Mesenteric fat pad (tissue), 1 donor: ENCODE measurements around the gene CASP8. TPM values are rescaled to one million over a fixed set of nuclear protein-coding genes. Genes with fewer than 3 reads are reported as not detected.
"Not testable (repeated sequence)": the region's sequence is repeated elsewhere in the genome, so short reads cannot be mapped to it uniquely, and the experiment has no call there.

Experiments used
- DNase-seq: peaks from one replicate; pipeline ENCODE4 v3.0.0-alpha.2; 2020; ENCODE audit warnings: low spot score
- long read RNA-seq: library from polyadenylated mRNA; unstranded; transcript quantifications from one replicate; pipeline ENCODE4 v2.0.0, GENCODE V29; 2020
- total RNA-seq: library from RNA; stranded (reverse); fragmentation: NEBNext Ultra II Directional; extraction: Animal tissue kit (Norgen Biotek cat#: 25700); gene quantifications from one replicate; pipeline ENCODE4 v1.2.1, GENCODE V29; 2021
- donor health status: DM: yes; HTN: yes; CAD: no.

Gene CASP8
- 25.2 TPM for total RNA-seq
- long read RNA-seq, partial matches to known transcripts: 1 of 18 reads
- long read RNA-seq, other reads (novel, unspliced or antisense): 11 of 18 reads

DNA sequence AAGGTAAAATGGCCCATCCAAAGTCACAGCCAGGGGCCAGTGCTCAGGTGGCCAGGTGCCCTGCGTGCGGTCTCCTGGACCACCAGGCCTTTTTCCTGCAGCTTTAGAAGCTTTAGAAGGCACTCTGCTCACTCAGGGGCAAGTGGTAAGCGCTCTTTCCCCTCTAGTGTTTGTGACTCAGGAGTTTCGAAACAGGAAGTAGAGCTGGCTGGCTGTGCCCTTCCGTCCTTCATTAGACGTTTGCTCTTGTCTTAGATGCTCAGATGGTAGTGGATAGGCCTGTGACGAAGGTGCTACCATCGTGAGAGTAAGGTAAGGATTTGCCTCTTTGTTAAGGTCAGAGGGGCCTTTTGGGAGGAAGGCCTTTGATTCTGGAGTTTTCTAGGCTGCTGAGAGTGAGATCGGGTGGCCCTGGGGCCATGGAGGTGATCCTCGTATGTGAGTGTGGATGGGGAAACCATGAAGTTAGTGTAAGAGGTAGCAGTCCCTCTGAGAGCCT lies at the start of gene CASP8:
Gene CASP8 (plus strand): TSS at position 235 of the 499 bp plus-strand sequence. CDS start 5,951 bp downstream, outside the sequence.
- DNase-seq: no peak

DNA sequence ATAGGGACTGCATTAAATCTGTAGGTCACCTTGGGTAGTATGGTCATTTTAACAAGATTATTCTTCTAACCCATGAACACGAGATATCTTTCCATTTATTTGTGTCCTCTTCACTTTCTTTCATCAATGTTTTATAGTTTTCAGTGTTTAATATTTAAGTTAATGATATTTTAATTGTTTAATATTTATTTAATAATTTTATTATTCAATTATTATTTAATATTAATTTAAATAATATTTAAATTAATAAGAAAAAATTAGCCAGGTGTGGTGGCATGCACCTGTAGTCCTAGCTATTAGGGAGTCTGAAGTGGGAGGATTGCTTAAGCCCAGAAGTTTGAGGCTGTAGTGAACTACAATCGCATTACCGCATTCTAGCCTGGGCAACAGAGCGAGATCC lies 44.4 kb upstream of the CASP8 start:
- DNase-seq: no peak

DNA sequence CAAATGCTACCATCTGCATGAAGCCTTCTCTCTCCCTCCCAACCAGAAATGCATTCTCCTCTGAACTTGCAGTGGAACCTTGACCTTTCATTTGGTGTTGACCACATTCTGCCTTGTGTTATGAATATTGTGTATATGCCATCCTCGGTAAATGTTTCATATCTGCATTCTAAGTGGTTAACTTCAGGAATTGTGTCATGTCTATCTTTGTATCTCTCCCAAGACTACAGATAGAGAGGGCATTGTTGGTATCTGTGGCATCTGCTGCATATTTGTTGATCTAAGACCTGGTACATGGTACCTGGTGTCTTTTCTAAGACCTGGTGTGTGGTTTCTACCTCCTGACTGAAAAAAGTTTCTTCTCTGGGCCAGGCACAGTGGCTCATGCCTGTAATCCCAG lies 43.4 kb upstream of the CASP8 start:
- DNase-seq: no peak

DNA sequence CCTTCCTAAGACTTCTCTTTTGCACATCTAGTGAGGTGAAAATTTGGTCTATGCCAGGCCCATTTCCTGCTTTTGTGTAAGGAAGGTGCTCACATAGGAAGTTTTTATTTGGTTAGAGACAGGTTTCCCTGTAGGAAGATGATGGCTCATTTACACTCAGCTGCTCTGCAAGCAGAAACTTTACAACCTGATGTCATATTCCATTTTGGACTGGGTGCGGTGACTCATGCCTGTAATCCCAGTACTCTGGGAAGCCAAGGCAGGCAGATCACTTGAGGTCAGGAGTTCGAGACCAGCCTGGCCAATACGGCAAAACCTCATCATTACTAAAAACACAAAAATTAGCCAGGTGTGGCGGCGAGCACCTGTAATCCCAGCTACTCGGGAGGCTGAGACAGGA lies 41.6 kb upstream of the CASP8 start:
- DNase-seq: no peak

DNA sequence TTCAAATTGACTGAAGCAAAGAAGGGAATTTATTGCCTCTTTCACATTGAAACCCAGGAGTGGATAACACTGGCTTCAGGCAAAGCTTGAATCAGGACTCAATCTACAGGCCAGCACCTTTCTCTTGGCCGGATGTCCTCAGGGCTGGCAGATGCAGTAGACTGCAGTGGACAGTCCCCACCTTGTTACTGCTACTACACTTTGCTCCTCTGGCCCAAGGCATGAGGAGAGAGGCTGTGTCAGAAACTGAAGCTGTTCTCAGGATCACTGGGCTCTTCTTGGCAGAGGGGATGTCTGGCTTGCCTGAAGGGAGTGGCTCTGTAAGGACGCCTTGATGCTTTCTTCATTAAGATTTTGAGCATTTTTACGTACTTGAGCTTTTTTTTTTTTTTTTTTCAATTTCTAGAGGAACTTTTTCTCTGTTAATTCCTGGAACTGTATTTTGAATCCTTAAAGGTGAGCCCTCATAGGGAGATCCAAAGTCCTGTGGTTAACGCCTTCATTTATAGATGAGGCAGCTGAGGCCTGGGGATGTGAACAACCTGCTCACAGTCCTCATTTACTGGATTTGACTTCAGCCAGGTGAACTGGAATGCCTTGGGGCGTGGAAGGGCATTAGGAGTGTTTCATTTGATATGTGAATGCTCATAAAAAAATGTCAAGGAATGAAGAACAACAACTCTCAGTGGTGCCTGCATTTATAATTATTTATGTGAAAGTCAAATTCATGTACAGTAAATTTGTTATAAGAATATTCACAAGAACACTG lies 40.8 kb upstream of the CASP8 start:
- no peak for DNase-seq

DNA sequence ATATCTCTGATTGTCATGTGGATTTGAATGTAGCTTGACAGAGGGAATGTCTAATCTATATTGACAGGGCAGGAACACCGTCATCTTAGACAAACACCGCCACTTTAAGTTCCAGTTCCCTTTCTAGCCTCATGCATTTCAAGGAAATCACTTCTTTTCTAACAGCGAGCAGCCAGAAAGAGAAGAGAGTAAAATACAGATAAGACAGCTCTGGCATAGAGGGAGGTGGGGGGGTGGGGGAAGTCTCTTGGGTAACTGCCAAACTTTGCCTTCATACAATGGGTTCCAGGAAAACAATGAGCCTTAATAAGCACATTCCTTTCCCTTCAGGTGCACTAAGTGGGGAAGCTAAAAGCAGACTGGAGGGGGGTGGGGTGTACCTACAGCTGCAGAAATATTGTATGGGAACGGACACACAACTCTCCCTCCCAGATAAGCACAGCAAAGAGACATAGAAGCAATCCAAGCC lies 40.2 kb upstream of the CASP8 start:
- no peak for DNase-seq

DNA sequence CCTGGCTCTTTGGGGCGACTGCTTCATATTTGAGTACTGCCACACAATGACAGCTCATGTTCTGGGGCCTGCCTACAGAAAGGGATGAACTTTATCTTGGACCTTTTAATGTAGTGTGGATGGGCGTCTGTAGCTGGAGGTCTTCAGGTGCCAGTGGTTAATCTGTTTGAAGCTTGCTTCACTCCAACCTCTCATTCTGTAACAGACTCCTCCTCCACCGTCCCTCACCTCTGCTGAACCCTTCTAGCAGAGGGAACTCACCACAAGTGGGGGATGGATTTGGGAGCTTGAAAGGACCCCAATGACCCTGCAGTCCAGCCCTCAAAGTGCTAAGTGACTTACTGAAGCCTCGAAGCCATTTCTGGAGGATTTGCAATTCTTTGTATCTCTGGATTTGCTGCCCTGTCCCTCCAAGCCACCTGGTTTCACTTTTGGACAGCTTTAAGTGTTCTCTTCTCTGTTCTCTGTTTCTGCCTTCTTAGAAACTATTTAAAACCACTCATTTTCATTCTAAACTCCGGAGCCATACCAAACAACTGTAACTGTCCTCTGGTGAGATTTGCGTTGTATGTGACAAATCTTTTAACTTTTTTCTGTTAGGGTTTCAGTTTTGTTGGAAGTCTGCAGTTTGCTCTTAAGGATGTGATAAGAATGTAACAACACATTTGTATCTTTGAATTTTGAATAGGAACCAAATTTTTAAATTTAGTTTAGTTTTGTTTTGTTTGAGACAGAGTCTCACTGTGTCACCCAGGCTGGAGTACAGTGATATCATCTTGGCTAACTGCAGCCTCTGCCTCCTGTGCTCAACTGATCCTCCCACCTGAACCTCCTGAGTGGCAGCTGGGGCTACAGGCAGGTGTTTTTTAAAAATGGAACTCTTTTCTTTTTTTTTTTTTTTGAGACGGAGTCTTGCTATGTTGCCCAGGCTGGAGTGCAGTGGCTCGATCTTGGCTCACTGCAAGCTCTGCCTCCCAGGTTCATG lies 37.0 kb upstream of the CASP8 start:
- DNase-seq: no peak

DNA sequence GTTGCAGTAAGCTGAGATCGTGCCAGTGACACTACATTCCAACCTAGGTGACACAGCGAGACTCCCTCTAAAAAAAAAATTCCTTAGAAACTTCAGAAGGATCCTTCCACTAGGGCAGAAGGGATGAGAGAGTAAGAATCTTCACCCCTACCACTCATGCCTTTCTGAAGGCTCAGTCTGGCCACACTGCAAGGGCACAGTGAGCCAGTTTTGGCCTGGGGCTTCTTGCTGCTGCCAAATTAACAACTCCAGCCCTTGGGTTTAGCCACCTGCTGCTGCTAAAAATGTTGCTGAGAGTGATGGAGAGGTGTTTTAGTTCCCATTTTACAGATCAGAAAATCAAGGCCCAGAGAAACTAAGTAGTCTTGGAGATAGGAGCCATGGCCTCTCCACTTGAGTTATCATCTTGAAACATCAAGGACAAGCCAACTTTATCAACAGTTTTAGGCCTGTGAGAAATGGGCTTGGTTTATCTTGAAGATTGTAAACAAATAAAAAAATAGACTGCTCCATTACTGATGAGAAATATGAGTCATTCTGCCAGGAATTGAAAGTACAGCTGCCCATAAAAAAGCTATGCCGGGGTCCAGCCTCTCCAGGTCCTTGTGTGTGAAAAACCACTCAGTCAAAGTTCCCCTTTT lies 31.9 kb upstream of the CASP8 start:
- DNase-seq: no peak

DNA sequence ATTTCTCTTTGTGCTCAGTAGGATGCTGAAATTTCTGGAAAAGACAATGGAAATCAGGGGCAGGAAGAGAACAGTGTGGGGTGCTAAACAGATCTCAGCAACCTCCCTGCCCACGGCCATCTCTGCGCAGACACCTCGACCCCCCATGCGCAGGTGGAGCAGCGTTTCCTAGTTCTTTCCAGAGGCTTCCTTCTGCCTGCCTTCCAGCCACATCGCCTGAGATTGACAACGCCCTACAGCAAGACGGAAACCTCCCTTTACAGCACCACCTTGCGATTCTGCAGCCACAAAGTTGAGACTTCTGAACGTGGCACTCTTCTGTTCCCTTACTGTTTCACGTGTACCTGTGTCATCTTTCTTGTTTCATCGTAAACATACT lies 31.4 kb upstream of the CASP8 start:
- no peak for DNase-seq

DNA sequence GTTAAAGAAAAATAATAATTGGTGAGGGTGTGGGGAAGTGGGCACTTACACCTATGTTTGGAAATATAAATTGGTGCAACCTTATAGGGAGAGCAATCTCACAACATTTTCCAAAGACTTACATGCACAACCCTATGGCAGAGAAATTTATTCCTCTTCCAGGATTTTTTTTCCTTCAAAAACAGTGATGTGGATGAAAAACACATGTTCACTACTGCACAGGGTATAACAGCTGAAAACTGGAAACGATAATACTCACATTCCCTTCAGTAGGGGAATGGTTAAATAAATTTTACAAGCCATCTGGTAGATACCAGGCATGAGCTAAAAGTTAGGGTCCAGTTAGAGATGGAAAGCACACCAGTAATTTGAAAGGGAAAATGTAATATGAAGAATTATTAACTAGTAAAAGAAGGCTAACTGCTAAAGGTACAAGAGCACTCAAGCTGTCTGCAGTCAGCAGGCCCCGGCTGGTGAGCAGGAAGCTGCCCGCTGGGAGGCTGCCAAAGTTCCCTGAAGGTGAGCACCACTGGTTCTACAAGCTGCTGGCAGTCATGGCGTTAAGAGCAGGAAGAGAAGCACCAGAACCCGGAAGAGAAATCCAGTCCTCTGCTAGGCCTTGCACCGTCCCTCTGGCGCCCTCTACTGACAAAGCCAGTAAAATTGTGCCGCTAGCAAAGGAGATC lies 28.4 kb upstream of the CASP8 start:
- DNase-seq: peak; percentile 91

DNA sequence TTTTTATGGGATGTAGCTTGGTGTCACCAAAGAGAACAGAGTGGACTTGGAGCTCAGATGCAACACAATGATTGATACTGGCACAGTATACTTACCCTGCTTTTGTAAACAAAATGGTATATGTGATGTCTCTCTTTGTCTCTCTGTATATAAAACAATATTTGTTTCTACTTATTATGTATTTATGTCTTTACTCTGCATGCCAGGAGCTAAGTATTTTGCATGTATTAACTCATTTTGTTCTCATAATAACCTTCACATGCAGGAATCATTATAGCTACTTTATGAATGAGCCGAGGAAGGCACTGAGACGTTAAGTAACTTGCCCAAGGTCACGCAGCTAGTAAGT lies 27.9 kb upstream of the CASP8 start:
- DNase-seq: no peak

DNA sequence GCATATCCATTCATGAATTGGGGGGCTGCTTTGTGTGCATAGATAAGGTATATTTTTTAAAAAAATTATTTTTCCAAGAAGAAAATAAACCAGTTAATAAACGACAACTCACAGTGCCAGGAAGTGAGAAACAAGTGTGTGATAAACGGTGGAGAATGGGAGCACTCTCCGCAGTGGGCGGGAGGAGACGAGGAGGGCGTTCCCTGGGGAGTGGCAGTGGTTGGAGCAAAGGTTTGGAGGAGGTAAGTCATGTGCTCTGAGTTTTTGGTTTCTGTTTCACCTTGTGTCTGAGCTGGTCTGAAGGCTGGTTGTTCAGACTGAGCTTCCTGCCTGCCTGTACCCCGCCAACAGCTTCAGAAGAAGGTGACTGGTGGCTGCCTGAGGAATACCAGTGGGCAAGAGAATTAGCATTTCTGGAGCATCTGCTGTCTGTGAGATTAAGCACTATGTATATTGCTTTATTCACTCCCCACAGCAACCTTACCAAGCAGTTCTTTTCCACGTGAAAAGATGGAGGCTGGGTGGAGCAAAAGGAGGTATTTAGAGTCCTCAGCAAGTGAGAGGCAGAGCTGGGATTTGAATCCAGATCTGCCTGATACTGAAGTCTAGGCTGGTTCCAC lies 27.0 kb upstream of the CASP8 start:
- DNase-seq: no peak

DNA sequence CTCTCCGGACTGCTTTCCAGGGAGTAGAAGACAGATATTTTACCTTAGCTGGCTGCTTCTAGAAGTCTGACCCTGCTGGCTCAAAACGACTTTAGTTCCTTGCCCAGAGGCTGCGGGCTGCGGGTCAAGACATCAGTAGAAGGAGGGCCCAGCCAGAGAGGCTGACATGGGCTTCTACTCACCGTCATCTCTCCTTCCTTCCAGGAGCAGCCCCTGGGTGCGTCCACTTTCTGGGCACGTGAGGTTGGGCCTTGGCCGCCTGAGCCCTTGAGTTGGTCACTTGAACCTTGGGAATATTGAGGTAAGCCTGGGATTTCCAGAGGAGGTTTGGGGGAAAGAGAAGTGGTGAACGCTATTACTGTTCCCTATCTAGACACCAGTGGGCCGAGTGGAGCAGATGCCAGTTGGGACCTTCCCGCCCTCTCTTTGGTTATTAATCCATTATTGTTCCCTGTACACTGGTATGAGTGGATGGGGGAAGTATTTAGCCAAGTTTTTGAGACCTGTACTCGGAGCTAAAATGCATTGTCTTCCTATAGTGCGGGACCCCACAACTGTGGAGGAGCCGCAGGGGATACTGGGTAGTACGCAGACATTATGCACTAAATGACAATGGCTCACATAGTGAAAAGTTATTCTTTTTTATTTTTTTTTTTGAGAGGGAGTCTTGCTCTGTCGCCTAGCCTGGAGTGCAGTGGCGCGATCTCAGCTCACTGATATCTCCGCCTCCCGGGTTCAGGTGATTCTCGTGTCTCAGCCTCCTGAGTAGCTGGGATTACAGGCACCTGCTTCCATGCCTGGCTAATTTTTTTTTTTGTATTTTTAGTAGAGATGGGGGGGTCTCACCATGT lies 26.3 kb upstream of the CASP8 start:
- no peak for DNase-seq

DNA sequence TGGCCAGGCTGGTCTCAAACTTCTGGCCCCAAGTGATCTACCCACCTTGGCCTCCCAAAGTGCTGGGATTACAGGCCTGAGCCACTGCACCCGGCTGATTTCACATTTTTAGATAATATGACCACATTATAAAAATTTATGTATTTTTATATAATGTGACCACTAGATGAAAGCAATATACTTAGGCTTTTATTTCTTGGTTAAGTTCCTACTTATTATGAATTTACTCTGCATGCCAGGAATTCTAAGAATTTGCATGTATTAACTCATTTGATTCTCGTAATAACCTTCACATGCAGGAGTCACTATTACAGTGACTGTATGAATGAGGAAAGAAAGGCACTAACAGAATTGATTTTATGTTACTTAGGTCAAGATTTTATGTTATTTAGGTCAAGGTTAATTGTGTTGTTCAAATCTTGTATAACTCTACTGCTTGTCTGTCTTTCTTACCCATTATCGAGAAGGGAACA lies 25.6 kb upstream of the CASP8 start:
- DNase-seq: no peak

DNA sequence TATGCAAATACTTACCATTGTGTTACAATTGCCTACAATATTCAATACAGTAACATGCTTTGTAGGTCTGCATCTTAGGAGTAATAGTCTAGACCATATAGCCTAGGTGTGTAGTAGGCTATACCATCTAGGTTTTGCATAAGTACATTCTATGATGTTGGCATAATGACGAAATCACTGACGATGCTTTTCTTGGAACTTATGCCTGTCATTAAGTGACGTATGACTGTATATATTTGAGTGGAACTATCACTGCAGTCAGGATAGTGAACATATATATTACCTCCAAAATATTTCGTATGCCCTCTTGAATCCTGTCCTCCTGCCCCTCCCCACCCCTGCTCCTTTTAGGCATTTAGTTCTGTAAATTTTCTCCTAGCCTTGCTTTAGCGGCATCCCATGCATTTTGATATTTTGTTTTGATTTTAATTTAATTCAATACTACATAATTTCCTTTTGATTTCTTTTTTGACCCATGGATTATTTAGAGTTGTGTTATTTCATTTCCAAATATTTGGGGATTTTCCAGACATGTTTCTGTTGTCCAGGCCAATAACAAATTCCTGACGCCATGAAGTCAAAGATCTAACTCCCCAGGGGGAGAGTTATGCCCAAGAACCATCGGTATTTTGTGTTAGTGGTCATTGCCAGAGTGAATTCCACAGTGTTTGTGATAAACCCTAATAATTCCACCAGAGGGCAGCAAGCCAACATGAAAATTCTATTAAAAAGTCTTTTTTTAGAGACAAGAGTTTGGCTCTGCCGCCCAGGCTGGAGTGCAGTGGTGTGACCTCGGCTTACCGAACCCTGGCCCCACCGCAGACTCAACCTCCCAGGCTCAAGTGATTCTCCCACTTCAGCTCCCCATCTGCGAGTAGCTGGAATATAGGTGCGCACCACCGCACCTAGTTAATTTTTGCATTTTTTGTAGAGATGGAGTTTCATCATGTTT lies 24.2 kb upstream of the CASP8 start:
- no peak for DNase-seq

DNA sequence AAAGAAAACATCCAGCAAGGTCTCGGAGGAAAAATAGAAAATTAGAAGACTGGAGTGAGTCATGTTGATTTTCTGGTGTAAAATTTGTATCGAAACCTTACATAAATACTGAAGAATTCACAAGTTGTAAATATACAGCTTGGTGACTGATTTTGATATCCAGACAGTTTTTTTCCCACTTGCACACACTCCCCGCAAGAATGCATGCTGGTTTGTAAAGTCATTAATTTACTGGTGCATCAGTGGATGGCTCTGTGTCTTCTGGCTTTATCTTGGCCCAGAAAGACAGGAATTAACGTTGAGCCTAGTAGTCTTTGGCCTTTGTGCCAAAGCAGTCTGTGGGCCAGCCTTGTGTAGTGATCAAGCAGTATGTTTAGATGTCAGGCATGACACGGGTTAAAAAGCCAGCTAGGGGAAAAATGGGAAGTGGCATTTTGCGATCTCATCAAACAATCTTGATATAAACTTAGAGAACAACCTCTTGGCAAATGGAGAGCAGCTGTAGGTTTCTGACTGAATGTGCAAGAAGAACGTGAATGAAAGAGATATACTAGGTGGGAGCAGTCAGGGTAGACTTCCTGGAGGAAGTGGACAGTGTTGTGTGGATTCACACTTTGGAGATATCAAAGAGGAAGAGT lies 22.7 kb upstream of the CASP8 start:
- DNase-seq: no peak

DNA sequence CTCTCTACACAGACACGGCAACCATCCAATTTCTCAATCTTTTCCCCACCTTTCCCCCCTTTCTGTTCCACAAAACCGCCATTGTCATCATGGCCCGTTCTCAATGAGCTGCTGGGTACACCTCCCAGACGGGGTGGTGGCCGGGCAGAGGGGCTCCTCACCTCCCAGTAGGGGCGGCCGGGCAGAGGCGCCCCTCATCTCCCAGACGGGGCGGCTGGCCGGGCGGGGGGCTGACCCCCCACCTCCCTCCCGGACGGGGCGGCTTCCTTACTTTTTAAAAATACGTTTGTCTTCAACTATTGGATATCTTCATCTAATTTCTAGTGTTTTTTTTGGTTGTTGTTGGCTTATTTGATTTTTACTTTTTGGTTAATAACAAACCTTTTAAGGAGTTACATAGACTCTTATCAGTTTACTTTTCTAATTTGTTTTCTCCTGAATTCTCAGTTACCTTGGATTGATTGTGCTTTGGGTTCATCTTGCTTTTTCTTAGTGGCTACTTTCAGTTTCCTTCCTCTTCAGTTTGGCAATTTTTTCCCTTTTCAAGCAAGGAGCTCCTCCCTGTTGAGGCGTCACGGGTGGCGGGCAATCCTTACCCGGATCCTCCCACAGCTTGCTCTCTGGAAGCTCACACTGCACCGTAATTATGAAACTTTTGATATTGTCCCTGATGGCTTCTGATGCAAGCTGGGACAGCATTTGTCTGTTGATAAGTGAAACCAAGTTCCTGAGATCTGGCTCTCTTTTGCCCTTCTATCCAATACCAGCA lies 21.0 kb upstream of the CASP8 start:
- not testable (repeated sequence) for DNase-seq
